K562 (cell line): ENCODE results near the gene FAM200B. TPM values are rescaled to one million over a fixed set of nuclear protein-coding genes. Genes with fewer than 3 reads are reported as not detected.

Experiments used
- ATAC-seq: fragments of 200-7000 bp; cut with Tn5 transposase; 3 replicates; pipeline ENCODE4 v1.9.1; 2020; ENCODE audit warnings: moderate library complexity
- BruUV-seq: library from RNA; stranded (reverse); fragments of 400-500 nt; replicated peaks from 2 replicates; lab custom pipeline; 2021; lab: Mats Ljungman, UMichigan
- CTCF ChIA-PET: fragments of 300-600 bp; formaldehyde crosslinking; extraction: SDS; loops from one replicate; lab custom pipeline; 2021; ENCODE audit warnings: low intra/inter-chr PET ratio; lab: Yijun Ruan, JAX
- POLR2A ChIA-PET: fragments of 300-600, 350-650 bp; sonication (Branson Sonifier 250); formaldehyde crosslinking; extraction: SDS; loops from one replicate; lab custom pipeline; 2021; ENCODE audit warnings: antibody characterized with exemption, inconsistent platforms; lab: Yijun Ruan, JAX
- DNase-seq, 4 experiments: peaks; one replicate each; pipeline versions ENCODE4 v3.0.0 to v3.0.0-alpha.2; 2011 to 2018; ENCODE audit warnings: low spot score in 3 of 4, mixed read lengths in 3 of 4; ENCODE audit errors: extremely low read depth in 1 of 4
- FAIRE-seq: peaks from 2 replicates; lab custom pipeline; 2011; peaks lifted over from hg19 to GRCh38; lab: Jason Lieb, UNC
- H2AFZ ChIP-seq: 2 replicates; pipeline ENCODE4 v1.6.0; 2011; ENCODE audit warnings: low read depth, low read length, control low read depth, inconsistent platforms
- H3K27ac ChIP-seq: fragments of 200-600 bp; 3 replicates; pipeline ENCODE4 v1.8.0; 2011; ENCODE audit warnings: low read depth, mild to moderate bottlenecking, control low read depth, inconsistent platforms, low read length, moderate library complexity, mixed read lengths; ENCODE audit errors: extremely low read depth
- H3K27me3 ChIP-seq, 2 experiments: fragments of 300-600 bp in 1 of 2; 2 replicates in 1 of 2; 3 replicates in 1 of 2; pipeline versions ENCODE4 v1.6.0 to v1.8.0; 2011; ENCODE audit warnings: inconsistent platforms in 2 of 2, low read length in 2 of 2, mild to moderate bottlenecking in 1 of 2, mixed read lengths in 1 of 2, moderate library complexity in 1 of 2; ENCODE audit not compliant: control insufficient read depth in 2 of 2, insufficient read depth in 2 of 2
- H3K36me3 ChIP-seq: fragments of 300-600 bp; 3 replicates; pipeline ENCODE4 v1.8.0; 2011; ENCODE audit warnings: mild to moderate bottlenecking, low read length, inconsistent platforms; ENCODE audit not compliant: control insufficient read depth, insufficient read depth
- H3K4me1 ChIP-seq, 2 experiments: fragments of 200-600 bp in 1 of 2; replicated peaks in 1 of 2; 2 replicates in 1 of 2; 3 replicates in 1 of 2; pipeline versions ENCODE4 v1.5.1 to v1.8.0; 2011; ENCODE audit warnings: inconsistent platforms in 2 of 2, low read length in 2 of 2, mild to moderate bottlenecking in 1 of 2, mixed read lengths in 1 of 2, moderate library complexity in 1 of 2; ENCODE audit not compliant: control insufficient read depth in 2 of 2, insufficient read depth in 2 of 2
- H3K4me2 ChIP-seq: 2 replicates; pipeline ENCODE4 v1.6.1; 2011; ENCODE audit warnings: low read length, control low read depth, inconsistent platforms, mixed read lengths; ENCODE audit not compliant: insufficient read depth
- H3K4me3 ChIP-seq: fragments of 200-600 bp; sonication (generic), shearing (Covaris generic); 2 replicates; pipeline ENCODE4 v1.5.1; 2016; ENCODE audit warnings: control low read depth, inconsistent platforms
- H3K79me2 ChIP-seq: fragments of 200-600 bp; 3 replicates; pipeline ENCODE4 v1.8.0; 2011; ENCODE audit warnings: low read length, inconsistent platforms; ENCODE audit not compliant: control insufficient read depth, insufficient read depth
- H3K9ac ChIP-seq, 2 experiments: 2 replicates each; pipeline versions ENCODE4 v1.6.0 to v1.6.1; 2011; ENCODE audit warnings: low read depth in 2 of 2, low read length in 2 of 2, control low read depth in 1 of 2, inconsistent platforms in 1 of 2, mild to moderate bottlenecking in 1 of 2, mixed read lengths in 1 of 2; ENCODE audit not compliant: insufficient read depth in 1 of 2
- H3K9me1 ChIP-seq: one replicate; pipeline ENCODE4 v1.6.0; 2011; ENCODE audit warnings: inconsistent platforms, mild to moderate bottlenecking, low read length, moderate library complexity; ENCODE audit not compliant: control insufficient read depth, insufficient read depth
- H3K9me3 ChIP-seq: replicated peaks from 2 replicates; pipeline ENCODE4 v1.5.1; 2011; ENCODE audit warnings: low read depth, low read length, inconsistent platforms; ENCODE audit not compliant: control insufficient read depth, insufficient read depth
- H4K20me1 ChIP-seq: replicated peaks from 2 replicates; pipeline ENCODE4 v1.6.1; 2011; ENCODE audit warnings: low read length, inconsistent platforms, mixed read lengths; ENCODE audit not compliant: control insufficient read depth, insufficient read depth
- ARID3A ChIP-seq: IDR thresholded peaks from 2 replicates; pipeline ENCODE4 v1.6.1; 2012; ENCODE audit warnings: low read depth, low read length, improper control_type of control experiment, borderline replicate concordance
- CHAMP1 ChIP-seq: fragments of 450-650 bp; IDR thresholded peaks from 2 replicates; pipeline ENCODE4 v1.6.1; 2016; ENCODE audit warnings: mild to moderate bottlenecking
- GTF2B ChIP-seq: IDR thresholded peaks from 2 replicates; pipeline ENCODE4 v1.6.1; 2011; ENCODE audit not compliant: insufficient read length; ENCODE audit errors: extremely low read depth
- NR2C2 ChIP-seq, 2 experiments: fragments of 200-800 bp in 1 of 2; sonication (Bioruptor generic) in 1 of 2; sonication (generic) in 1 of 2; formaldehyde crosslinking in 1 of 2; IDR thresholded peaks; 2 replicates each; pipeline versions ENCODE4 v1.6.1 to v1.8.0; 2016 to 2022; ENCODE audit warnings: mild to moderate bottlenecking in 1 of 2, missing compliant biosample characterization in 1 of 2, missing genetic modification characterization in 1 of 2, missing genetic modification reagents in 1 of 2
- TSHZ1 ChIP-seq: fragments of 250-450 bp; sonication (Bioruptor Pico); IDR thresholded peaks from 2 replicates; pipeline ENCODE4 v1.4.0; 2020; ENCODE audit warnings: mild to moderate bottlenecking, moderate library complexity
- ZNF174 ChIP-seq: fragments of 250-450 bp; sonication (Bioruptor Pico); IDR thresholded peaks from 2 replicates; pipeline ENCODE4 v1.4.0; 2020; ENCODE audit warnings: mild to moderate bottlenecking
- WGBS: fragments of 100-300 bp; shearing (Covaris generic); methylation state at CpG from one replicate; pipeline ENCODE4 v1.1.6; 2016; ENCODE audit warnings: low coverage, mixed read lengths; ENCODE audit not compliant: insufficient coverage; ENCODE audit errors: missing lambda C conversion rate; 5-methylcytosine and 5-hydroxymethylcytosine counted together
- in situ Hi-C: fragments of 300-500 bp; cut with MboI; formaldehyde crosslinking; loops from 4 replicates; pipeline ENCODE4 v1.15.0; 2018; ENCODE audit warnings: inconsistent platforms, mixed read lengths
- intact Hi-C: fragments of 100-400 bp; cut with micrococcal nuclease; formaldehyde crosslinking; loops from 2 replicates; pipeline ENCODE4 v1.14.2; 2022
- polyA plus RNA-seq, 8 experiments: library from polyadenylated mRNA; depleted of rRNA in 4 of 8; stranded (reverse) in 5 of 8; unstranded in 3 of 8; fragments of >200 nt; fragmentation: Nextera tagmentation in 2 of 8; fragmentation: Illumina TruSeq in 1 of 8; extraction: Ambion mirVana in 2 of 8; extraction: Trizol in 1 of 8; gene quantifications; 2 replicates each; pipeline versions ENCODE4 v1.2.1 to v1.2.3, GENCODE V29; 2011 to 2014; ENCODE audit warnings: inconsistent platforms in 1 of 8, missing spikeins in 1 of 8
- total RNA-seq, 7 experiments: library from RNA; depleted of rRNA in 6 of 7; stranded (reverse); fragments of >200 nt in 6 of 7; fragmentation: Illumina TruSeq in 2 of 7; extraction: Trizol in 2 of 7; gene quantifications; 2 replicates each; pipeline versions ENCODE4 v1.2.1 to v1.2.3, GENCODE V29; 2011 to 2021; ENCODE audit warnings: low replicate concordance in 1 of 7

Gene FAM200B
- total and polyA plus RNA-seq, 9 of the 15 experiments (the other 6 are each of a cell fraction or from before 2014, with no cell fraction given), result 17.4 to 48.0 (median 25.5) TPM

GRCh38 chr4:15718959-15719358 is 37.3 kb downstream of the FAM200B start:
- no peak overlapping the region for H3K9ac ChIP-seq
- no peaks in the 10 kb centered on the region for H4K20me1 ChIP-seq
- no peak overlapping the region for H3K27ac ChIP-seq
- FAIRE-seq (no peak), ATAC-seq (peak; percentile 45), DNase-seq (no peak)
- H3K9me3 ChIP-seq, result no peaks in the 10 kb centered on the region
- peaks cover 0 to 1% of the 10 kb centered on the region in 2 experiments; a peak in 3 of 5 replicates for H3K27me3 ChIP-seq
- no peak overlapping the region for H3K4me3 ChIP-seq
- ChIA-PET POLR2A (no interaction called here), CTCF (no interaction called here)
- no TSS peak for BruUV-seq
- H2AFZ ChIP-seq, result peak overlapping the region; percentile 52; the same call in 1 of the 2 replicates
- H3K4me1 ChIP-seq, result no peaks in the 10 kb centered on the region; a peak in 1 of 5 replicates
- TF ChIP-seq TSHZ1 (CRISPR knock-in tag) (no peak), GTF2B (no peak), NR2C2 (CRISPR knock-in tag; IDR thresholded peaks at IDR 0.05) (no peak), NR2C2 (tag; IDR thresholded peaks at IDR 0.05) (no peak), CHAMP1 (no peak), ARID3A (no peak), ZNF174 (CRISPR knock-in tag) (no peak)
- no peaks in the 10 kb centered on the region for H3K79me2 ChIP-seq
- WGBS, result 21% methylated on average over 7 of the region's 7 CpGs
- H3K4me2 ChIP-seq, result no peak overlapping the region
- intact Hi-C loops (loop anchor here (5.0 kb wide), 1 partner anchor 67 kb away; no protein-coding TSS in a partner anchor), in situ Hi-C loops (no loop called here)
- no peaks in the 10 kb centered on the region for H3K9me1 ChIP-seq
- H3K36me3 ChIP-seq, result no peaks in the 10 kb centered on the region
